Measurements from ENCODE around the gene CDC42BPG. TPM values are rescaled to one million over a fixed set of nuclear protein-coding genes. Genes with fewer than 3 reads are reported as not detected.
A peak's percentile ranks its signal among the peaks of the same experiment; 100 is the strongest.

Gene CDC42BPG, protein sequence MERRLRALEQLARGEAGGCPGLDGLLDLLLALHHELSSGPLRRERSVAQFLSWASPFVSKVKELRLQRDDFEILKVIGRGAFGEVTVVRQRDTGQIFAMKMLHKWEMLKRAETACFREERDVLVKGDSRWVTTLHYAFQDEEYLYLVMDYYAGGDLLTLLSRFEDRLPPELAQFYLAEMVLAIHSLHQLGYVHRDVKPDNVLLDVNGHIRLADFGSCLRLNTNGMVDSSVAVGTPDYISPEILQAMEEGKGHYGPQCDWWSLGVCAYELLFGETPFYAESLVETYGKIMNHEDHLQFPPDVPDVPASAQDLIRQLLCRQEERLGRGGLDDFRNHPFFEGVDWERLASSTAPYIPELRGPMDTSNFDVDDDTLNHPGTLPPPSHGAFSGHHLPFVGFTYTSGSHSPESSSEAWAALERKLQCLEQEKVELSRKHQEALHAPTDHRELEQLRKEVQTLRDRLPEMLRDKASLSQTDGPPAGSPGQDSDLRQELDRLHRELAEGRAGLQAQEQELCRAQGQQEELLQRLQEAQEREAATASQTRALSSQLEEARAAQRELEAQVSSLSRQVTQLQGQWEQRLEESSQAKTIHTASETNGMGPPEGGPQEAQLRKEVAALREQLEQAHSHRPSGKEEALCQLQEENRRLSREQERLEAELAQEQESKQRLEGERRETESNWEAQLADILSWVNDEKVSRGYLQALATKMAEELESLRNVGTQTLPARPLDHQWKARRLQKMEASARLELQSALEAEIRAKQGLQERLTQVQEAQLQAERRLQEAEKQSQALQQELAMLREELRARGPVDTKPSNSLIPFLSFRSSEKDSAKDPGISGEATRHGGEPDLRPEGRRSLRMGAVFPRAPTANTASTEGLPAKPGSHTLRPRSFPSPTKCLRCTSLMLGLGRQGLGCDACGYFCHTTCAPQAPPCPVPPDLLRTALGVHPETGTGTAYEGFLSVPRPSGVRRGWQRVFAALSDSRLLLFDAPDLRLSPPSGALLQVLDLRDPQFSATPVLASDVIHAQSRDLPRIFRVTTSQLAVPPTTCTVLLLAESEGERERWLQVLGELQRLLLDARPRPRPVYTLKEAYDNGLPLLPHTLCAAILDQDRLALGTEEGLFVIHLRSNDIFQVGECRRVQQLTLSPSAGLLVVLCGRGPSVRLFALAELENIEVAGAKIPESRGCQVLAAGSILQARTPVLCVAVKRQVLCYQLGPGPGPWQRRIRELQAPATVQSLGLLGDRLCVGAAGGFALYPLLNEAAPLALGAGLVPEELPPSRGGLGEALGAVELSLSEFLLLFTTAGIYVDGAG (N-terminal part only)
- 13.0 TPM for total RNA-seq

DNA sequence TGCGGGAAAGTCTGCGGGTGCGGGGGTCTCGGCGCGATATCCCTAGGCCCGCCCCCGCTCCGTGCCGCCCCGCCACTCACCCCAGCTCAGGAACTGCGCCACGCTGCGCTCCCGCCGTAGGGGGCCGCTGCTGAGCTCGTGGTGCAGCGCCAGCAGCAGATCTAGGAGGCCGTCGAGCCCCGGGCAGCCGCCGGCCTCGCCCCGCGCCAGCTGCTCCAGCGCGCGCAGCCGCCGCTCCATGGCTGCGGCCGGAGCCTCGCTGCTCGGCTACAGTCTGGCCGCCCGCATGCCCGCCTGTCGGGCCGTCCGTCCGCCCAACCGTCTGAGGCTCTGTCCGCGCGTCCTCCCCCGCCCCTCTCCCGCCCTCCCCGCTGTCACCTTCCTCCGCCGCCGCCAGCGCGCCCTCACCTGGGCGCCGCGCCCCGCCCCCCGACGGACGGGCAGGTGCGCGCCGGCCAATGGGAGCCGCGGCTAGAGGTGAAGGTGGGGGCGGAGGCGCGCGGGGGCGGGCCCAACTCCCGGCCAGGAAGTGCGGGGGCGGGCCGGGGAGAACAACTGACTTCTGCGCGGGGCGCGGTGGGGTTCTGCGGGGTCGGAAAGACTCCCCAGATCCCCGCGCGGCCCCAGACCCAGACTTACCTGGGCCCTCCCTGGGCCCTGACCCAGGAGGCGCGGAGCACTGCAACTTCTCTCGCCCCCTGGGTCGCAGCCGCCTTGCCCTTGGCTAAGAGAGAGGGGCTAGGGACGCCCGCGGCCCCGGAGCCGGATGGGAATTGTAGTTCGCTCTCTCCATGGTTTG is at the start of gene CDC42BPG:
CDC42BPG (minus strand) TSS at position 324 of the 799 bp plus-strand sequence; CDS start at position 240, 84 bp downstream.
- intact Hi-C loops (cut with DNase I) = loop anchor here (2.0 kb wide), 1 partner anchor 44 kb away; no protein-coding TSS in a partner anchor
- TF ChIP-seq POLR2A (IDR thresholded peaks at IDR 0.05) = no peak
- TF ChIP-seq POLR2AphosphoS5 (IDR thresholded peaks at IDR 0.05; ENCODE audit: insufficient read depth in 1 of 2, low read depth in 1 of 2) = peak in 1 of 2 donors; percentile 27
- peak in 1 of 3 experiments; percentile 13 for TF ChIP-seq CTCF (IDR thresholded peaks at IDR 0.05)
- peaks cover 33% of the 10 kb centered on the region for H3K4me1 ChIP-seq
- H3K27ac ChIP-seq = peak within 1 kb of the TSS; percentile 78
- H3K27me3 ChIP-seq = no peaks in the 10 kb centered on the region
- no peak for DNase-seq (ENCODE audit: extremely low spot score in 2 of 2)
- peak within 1 kb of the TSS; percentile 50 to 56 for H3K4me3 ChIP-seq
- no peaks in the 10 kb centered on the region for H3K9me3 ChIP-seq
- peaks cover 0 to 7% of the 10 kb centered on the region in 2 donors for H3K36me3 ChIP-seq

- H3K4me3 ChIP-seq = no peak overlapping the region
- TF ChIP-seq POLR2A (IDR thresholded peaks at IDR 0.05) (no peak), CTCF (IDR thresholded peaks at IDR 0.05) (no peak), POLR2AphosphoS5 (IDR thresholded peaks at IDR 0.05; ENCODE audit: insufficient read depth in 1 of 2, low read depth in 1 of 2) (no peak)
- H3K9me3 ChIP-seq = no peaks in the 10 kb centered on the region
- DNase-seq (ENCODE audit: extremely low spot score in 2 of 2) = no peak
- no peaks in the 10 kb centered on the region for H3K4me1 ChIP-seq
- no peak overlapping the region for H3K27ac ChIP-seq
- intact Hi-C loops (cut with DNase I) = no loop called here
- H3K36me3 ChIP-seq = peaks cover 0 to 16% of the 10 kb centered on the region in 2 donors
- no peaks in the 10 kb centered on the region for H3K27me3 ChIP-seq
Measured at GRCh38 chr11:64893194-64894069, 49.0 kb upstream of the CDC42BPG start.

GRCh38 chr11:64892838-64893193 is 48.4 kb upstream of the CDC42BPG start:
- no peak overlapping the region for H3K4me3 ChIP-seq
- H3K4me1 ChIP-seq = peaks cover 6% of the 10 kb centered on the region
- TF ChIP-seq POLR2A (IDR thresholded peaks at IDR 0.05) (no peak), CTCF (IDR thresholded peaks at IDR 0.05) (no peak), POLR2AphosphoS5 (IDR thresholded peaks at IDR 0.05; ENCODE audit: insufficient read depth in 1 of 2, low read depth in 1 of 2) (no peak)
- no peak for DNase-seq (ENCODE audit: extremely low spot score in 2 of 2)
- intact Hi-C loops (cut with DNase I) = no loop called here
- peaks cover 0 to 10% of the 10 kb centered on the region in 2 donors for H3K36me3 ChIP-seq
- H3K27me3 ChIP-seq = no peaks in the 10 kb centered on the region
- no peaks in the 10 kb centered on the region for H3K9me3 ChIP-seq
- H3K27ac ChIP-seq = no peak overlapping the region
